Prostate gland (tissue), 2 donors: ENCODE measurements around the gene PPP2R1A. TPM values are rescaled to one million over a fixed set of nuclear protein-coding genes. Genes with fewer than 3 reads are reported as not detected.

ENCODE experiments used
- DNase-seq: peaks from one replicate; pipeline ENCODE4 v3.0.0-alpha.2; 2019; ENCODE audit warnings: low spot score
- H3K27ac ChIP-seq, 2 donors: fragments of 200-600 bp; sonication (generic); 2 replicates each; pipeline ENCODE4 v1.5.1; 2017 to 2019
- H3K27me3 ChIP-seq: fragments of 200-600 bp; sonication (generic); replicated peaks from 2 replicates; pipeline ENCODE4 v1.5.1; 2019; ENCODE audit not compliant: insufficient read depth
- H3K36me3 ChIP-seq, 2 donors: fragments of 200-600 bp; sonication (generic); 1 replicate in 1 of 2; 2 replicates in 1 of 2; pipeline versions ENCODE4 v1.5.1 to v1.8.1; 2017 to 2019
- H3K4me1 ChIP-seq: fragments of 200-600 bp; sonication (generic); replicated peaks from 2 replicates; pipeline ENCODE4 v1.5.1; 2019
- H3K4me3 ChIP-seq, 2 donors: fragments of 200-600 bp; sonication (generic); 2 replicates each; pipeline ENCODE4 v1.5.1; 2017 to 2019
- H3K9me3 ChIP-seq: fragments of 200-600 bp; sonication (generic); 2 replicates; pipeline ENCODE4 v1.5.1; 2017
- CTCF ChIP-seq, 4 experiments: fragments of 200-600 bp in 2 of 4; fragments of 450-650 bp in 2 of 4; sonication (generic) in 2 of 4; IDR thresholded peaks; 1 replicate in 3 of 4; 2 replicates in 1 of 4; pipeline ENCODE4 v1.5.1; 2016 to 2019; ENCODE audit warnings: antibody characterized with exemption in 4 of 4, mild to moderate bottlenecking in 2 of 4, moderate library complexity in 2 of 4
- POLR2A ChIP-seq: fragments of 450-650 bp; IDR thresholded peaks from one replicate; pipeline ENCODE4 v1.6.1; 2016; ENCODE audit warnings: antibody characterized with exemption, mild to moderate bottlenecking
- POLR2AphosphoS5 ChIP-seq: sonication (generic); formaldehyde crosslinking; IDR thresholded peaks from one replicate; pipeline ENCODE4 v1.6.1; 2017; ENCODE audit warnings: antibody characterized with exemption
- WGBS: methylation state at CpG from one replicate; pipeline ENCODE4 v1.1.5; 2018; 5-methylcytosine and 5-hydroxymethylcytosine counted together
- intact Hi-C: fragments of 100-400 bp; cut with DNase I; formaldehyde crosslinking; loops from one replicate; pipeline ENCODE4 v1.14.2; 2022
- total RNA-seq, 2 donors: library from RNA; depleted of rRNA; stranded (reverse); fragments of >200 nt; gene quantifications; one replicate each; pipeline ENCODE4 v1.1.0, GENCODE V29; 2016

PPP2R1A gene
- total RNA-seq, 2 donors from 2014 or later: 265 to 358 TPM

GRCh38 chr19:52211926-52212571 is 22.2 kb downstream of the PPP2R1A start:
- no peaks in the 10 kb centered on the region for H3K27me3 ChIP-seq
- no peak overlapping the region for H3K4me3 ChIP-seq
- H3K27ac ChIP-seq: no peak overlapping the region
- DNase-seq: no peak
- WGBS: 79% methylated on average over 11 of the region's 11 CpGs
- TF ChIP-seq CTCF (IDR thresholded peaks at IDR 0.05): no peak
- TF ChIP-seq POLR2AphosphoS5: no peak
- no peak for TF ChIP-seq POLR2A
- H3K9me3 ChIP-seq: no peaks in the 10 kb centered on the region
- peaks cover 19 to 39% of the 10 kb centered on the region in 2 donors for H3K36me3 ChIP-seq
- intact Hi-C loops: no loop called here
- H3K4me1 ChIP-seq: no peaks in the 10 kb centered on the region

DNA sequence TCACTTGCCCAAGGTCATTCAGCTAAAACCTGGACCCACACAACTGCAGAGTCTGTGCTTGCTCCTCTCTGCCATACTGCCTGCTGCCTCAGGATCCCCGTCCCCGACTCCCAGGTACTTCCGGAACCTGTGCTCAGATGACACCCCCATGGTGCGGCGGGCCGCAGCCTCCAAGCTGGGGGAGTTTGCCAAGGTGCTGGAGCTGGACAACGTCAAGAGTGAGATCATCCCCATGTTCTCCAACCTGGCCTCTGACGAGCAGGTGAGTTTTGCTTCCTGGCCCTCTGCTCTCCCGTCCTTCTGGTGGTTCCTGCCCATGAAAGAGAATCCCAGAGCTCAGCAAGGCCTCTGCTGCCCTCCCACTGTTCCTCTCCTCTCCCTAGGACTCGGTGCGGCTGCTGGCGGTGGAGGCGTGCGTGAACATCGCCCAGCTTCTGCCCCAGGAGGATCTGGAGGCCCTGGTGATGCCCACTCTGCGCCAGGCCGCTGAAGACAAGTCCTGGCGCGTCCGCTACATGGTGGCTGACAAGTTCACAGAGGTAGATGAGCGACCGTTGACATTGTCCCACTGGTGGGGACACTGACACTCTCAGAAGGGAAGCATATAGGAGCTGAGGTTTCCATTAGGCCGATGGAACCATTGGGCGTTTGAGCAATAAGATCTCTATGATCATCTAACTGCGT is 22.9 kb downstream of the PPP2R1A start:
- Histone ChIP-seq H3K4me1 (no peaks in the 10 kb centered on the region), H3K4me3 (no peak overlapping the region), H3K36me3 (peaks cover 20 to 39% of the 10 kb centered on the region in 2 donors), H3K27me3 (no peaks in the 10 kb centered on the region), H3K27ac (no peak overlapping the region), H3K9me3 (no peaks in the 10 kb centered on the region)
- WGBS: 93% methylated on average over 25 of the region's 25 CpGs
- intact Hi-C loops: no loop called here
- TF ChIP-seq POLR2A: no peak
- TF ChIP-seq POLR2AphosphoS5: no peak
- TF ChIP-seq CTCF (IDR thresholded peaks at IDR 0.05): no peak
- DNase-seq: no peak

DNA sequence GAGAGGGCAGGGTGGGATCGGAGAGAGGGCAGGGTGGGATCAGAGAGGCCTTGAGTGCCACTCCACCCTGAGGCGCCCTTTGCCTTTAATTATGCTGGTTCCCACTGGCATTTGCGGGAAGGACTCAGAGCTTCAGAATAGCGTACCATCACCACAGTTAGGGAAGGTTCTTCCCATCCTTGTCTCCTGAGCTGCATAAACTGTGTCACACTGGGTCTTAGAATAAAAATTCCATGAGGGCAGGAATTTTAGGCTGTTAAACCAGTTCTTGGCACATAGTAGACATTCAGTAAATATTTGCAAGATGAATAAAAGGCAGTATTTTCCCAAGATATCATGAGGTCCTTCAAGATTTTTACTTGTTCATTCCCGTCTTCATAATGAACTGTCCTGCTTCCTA is 24.4 kb downstream of the PPP2R1A start:
- no peak for TF ChIP-seq CTCF (IDR thresholded peaks at IDR 0.05)
- TF ChIP-seq POLR2A: no peak
- no peak for TF ChIP-seq POLR2AphosphoS5
- intact Hi-C loops: no loop called here
- no peak for DNase-seq
- Histone ChIP-seq H3K4me1 (no peaks in the 10 kb centered on the region), H3K27ac (no peak overlapping the region), H3K4me3 (no peak overlapping the region), H3K36me3 (peaks cover 28 to 39% of the 10 kb centered on the region in 2 donors), H3K9me3 (no peaks in the 10 kb centered on the region), H3K27me3 (no peaks in the 10 kb centered on the region)
- 77% methylated on average over 5 of the region's 5 CpGs for WGBS

DNA sequence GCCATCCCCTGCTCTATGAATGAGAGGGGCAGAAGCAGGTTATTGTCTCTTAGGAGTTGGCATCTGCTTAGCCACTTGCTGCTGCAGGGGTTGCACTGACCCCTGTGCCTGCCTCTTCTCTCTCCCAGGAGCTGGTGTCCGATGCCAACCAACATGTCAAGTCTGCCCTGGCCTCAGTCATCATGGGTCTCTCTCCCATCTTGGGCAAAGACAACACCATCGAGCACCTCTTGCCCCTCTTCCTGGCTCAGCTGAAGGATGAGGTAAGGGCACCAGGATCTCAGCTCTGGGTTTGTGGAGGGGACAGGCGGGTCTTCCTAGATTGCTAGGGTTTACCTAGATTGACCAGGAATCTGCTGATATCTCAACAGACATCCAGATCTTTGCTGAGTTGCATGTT is 26.5 kb downstream of the PPP2R1A start:
- WGBS: 100% methylated on average over 3 of the region's 3 CpGs
- Histone ChIP-seq H3K27ac (no peak overlapping the region), H3K4me3 (no peak overlapping the region), H3K27me3 (no peaks in the 10 kb centered on the region), H3K36me3 (peaks cover 48 to 53% of the 10 kb centered on the region in 2 donors), H3K9me3 (no peaks in the 10 kb centered on the region), H3K4me1 (no peaks in the 10 kb centered on the region)
- TF ChIP-seq POLR2AphosphoS5: no peak
- intact Hi-C loops: no loop called here
- no peak for DNase-seq

DNA sequence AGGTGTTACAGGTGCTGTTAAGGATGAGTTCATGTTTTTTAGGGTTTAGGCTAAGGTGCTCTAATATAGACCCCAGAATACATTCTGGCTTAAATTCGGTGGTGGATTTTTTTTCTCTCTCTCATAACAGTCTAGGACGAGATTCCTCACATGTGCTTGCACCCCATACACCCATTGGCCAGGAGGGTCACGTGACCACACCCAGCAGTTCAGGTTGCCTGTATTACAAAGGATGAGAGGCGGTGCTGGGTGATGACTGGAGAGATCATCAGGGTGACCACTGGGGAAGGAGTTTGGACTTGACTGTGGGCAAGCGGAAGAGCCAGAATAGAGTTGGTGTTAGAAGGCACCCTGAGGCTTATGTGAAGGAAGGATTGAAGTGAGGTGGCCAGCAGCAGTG is 27.7 kb downstream of the PPP2R1A start:
- no peak overlapping the region for H3K27ac ChIP-seq
- H3K27me3 ChIP-seq: no peaks in the 10 kb centered on the region
- H3K9me3 ChIP-seq: no peaks in the 10 kb centered on the region
- TF ChIP-seq POLR2A: no peak
- TF ChIP-seq POLR2AphosphoS5: no peak
- no peak for TF ChIP-seq CTCF (IDR thresholded peaks at IDR 0.05)
- no peak overlapping the region for H3K4me3 ChIP-seq
- WGBS: 87% methylated on average over 5 of the region's 5 CpGs
- no peak for DNase-seq
- no peaks in the 10 kb centered on the region for H3K4me1 ChIP-seq
- intact Hi-C loops: no loop called here
- peaks cover 40 to 56% of the 10 kb centered on the region in 2 donors for H3K36me3 ChIP-seq
